Brain microvascular endothelial cell (primary cell): ENCODE measurements around the gene TACR1.
A peak's percentile ranks its signal among the peaks of the same experiment; 100 is the strongest.

Experiments used
- DNase-seq: peaks from one replicate; pipeline ENCODE4 v3.0.0-alpha.2; 2020
- H3K27ac ChIP-seq: fragments of 250-450 bp; sonication (Bioruptor Pico); 2 replicates; pipeline ENCODE4 v1.5.1; 2020; ENCODE audit warnings: mild to moderate bottlenecking, moderate library complexity
- H3K27me3 ChIP-seq: fragments of 250-450 bp; sonication (Bioruptor Pico); replicated peaks from 2 replicates; pipeline ENCODE4 v1.5.1; 2020; ENCODE audit warnings: mild to moderate bottlenecking
- H3K36me3 ChIP-seq: fragments of 250-450 bp; sonication (Bioruptor Pico); replicated peaks from 2 replicates; pipeline ENCODE4 v1.5.1; 2020; ENCODE audit warnings: mild to moderate bottlenecking
- H3K4me3 ChIP-seq: 2 replicates; pipeline ENCODE4 v1.5.1; 2011; ENCODE audit warnings: low read depth, mild to moderate bottlenecking, control low read depth, low read length, moderate library complexity
- CTCF ChIP-seq: IDR thresholded peaks from 2 replicates; pipeline ENCODE4 v1.5.1; 2011; ENCODE audit warnings: low read depth, mild to moderate bottlenecking, moderate library complexity, low read length, control low read depth, inconsistent platforms; ENCODE audit errors: missing control alignments
- in situ Hi-C: cut with HindIII; loops from 2 replicates; pipeline ENCODE4 v1.10.0; 2017; ENCODE audit warnings: low sequenced_read_pairs, low pct_ligation_motif_present

The TACR1 gene

GRCh38 chr2:75027886-75028285 is 171.4 kb downstream of the TACR1 start:
- no peak for DNase-seq
- no peak overlapping the region for H3K27ac ChIP-seq
- no peak overlapping the region for H3K4me3 ChIP-seq
- H3K27me3 ChIP-seq: no peaks in the 10 kb centered on the region
- in situ Hi-C loops: no loop called here
- TF ChIP-seq CTCF: no peak
- no peaks in the 10 kb centered on the region for H3K36me3 ChIP-seq

GRCh38 chr2:75025633-75026380 is 173.5 kb downstream of the TACR1 start:
- in situ Hi-C loops: no loop called here
- no peaks in the 10 kb centered on the region for H3K36me3 ChIP-seq
- peak; percentile 53 for DNase-seq
- no peak overlapping the region for H3K27ac ChIP-seq
- H3K4me3 ChIP-seq: no peak overlapping the region
- no peak for TF ChIP-seq CTCF
- H3K27me3 ChIP-seq: no peaks in the 10 kb centered on the region

- in situ Hi-C loops: no loop called here
These were observed 174.1 kb downstream of the TACR1 start for GRCh38 chr2:75025216-75025615.

GRCh38 chr2:75023666-75024455 is 175.5 kb downstream of the TACR1 start:
- Histone ChIP-seq H3K36me3 (no peaks in the 10 kb centered on the region), H3K27me3 (no peaks in the 10 kb centered on the region), H3K4me3 (no peak overlapping the region), H3K27ac (no peak overlapping the region)
- DNase-seq: no peak
- TF ChIP-seq CTCF: no peak
- in situ Hi-C loops: no loop called here

More at GRCh38 chr2:75025216-75025615, 174.1 kb downstream of the TACR1 start:
- TF ChIP-seq CTCF: no peak
- DNase-seq: no peak
- H3K27me3 ChIP-seq: no peaks in the 10 kb centered on the region
- H3K36me3 ChIP-seq: no peaks in the 10 kb centered on the region
- H3K27ac ChIP-seq: no peak overlapping the region
- no peak overlapping the region for H3K4me3 ChIP-seq

GRCh38 chr2:75022516-75022915 is 176.8 kb downstream of the TACR1 start:
- Histone ChIP-seq H3K27ac (no peak overlapping the region), H3K36me3 (no peaks in the 10 kb centered on the region), H3K4me3 (no peak overlapping the region), H3K27me3 (no peaks in the 10 kb centered on the region)
- in situ Hi-C loops: no loop called here
- no peak for DNase-seq
- TF ChIP-seq CTCF: no peak
